Upper lobe of left lung (tissue), 6 donors: ENCODE results near the gene SLC6A13. TPM values are rescaled to one million over a fixed set of nuclear protein-coding genes. Genes with fewer than 3 reads are reported as not detected.

Experiments
- ATAC-seq, 2 donors: fragments of 200-7000 bp; cut with Tn5 transposase; one replicate each; pipeline ENCODE4 v1.9.1; 2022; ENCODE audit warnings: mild to moderate bottlenecking in 2 of 2, moderate library complexity in 2 of 2; ENCODE audit not compliant: low FRiP score in 2 of 2
- DNase-seq, 2 donors: peaks; one replicate each; pipeline ENCODE4 v3.0.0-alpha.2; 2019 to 2020
- H3K27ac ChIP-seq, 4 donors: fragments of 200-600 bp; sonication (generic); one replicate each; pipeline ENCODE4 v1.5.1; 2016 to 2019
- H3K27me3 ChIP-seq, 4 donors: fragments of 200-600 bp; sonication (generic); one replicate each; pipeline ENCODE4 v1.5.1; 2017 to 2019
- H3K36me3 ChIP-seq, 4 donors: fragments of 200-600 bp; sonication (generic); one replicate each; pipeline ENCODE4 v1.5.1; 2016 to 2019
- H3K4me1 ChIP-seq, 4 donors: fragments of 200-600 bp; sonication (generic); one replicate each; pipeline ENCODE4 v1.5.1; 2018 to 2019
- H3K4me3 ChIP-seq, 4 donors: fragments of 200-600 bp; sonication (generic); one replicate each; pipeline ENCODE4 v1.5.1; 2017 to 2019; ENCODE audit warnings: mild to moderate bottlenecking in 2 of 4, moderate library complexity in 1 of 4
- H3K9me3 ChIP-seq, 4 donors: fragments of 200-600 bp; sonication (generic); one replicate each; pipeline ENCODE4 v1.5.1; 2018 to 2019
- CTCF ChIP-seq, 6 experiments: fragments of 450-650 bp in 4 of 6; fragments of 200-600 bp in 2 of 6; sonication (generic) in 2 of 6; IDR thresholded peaks; one replicate each; pipeline ENCODE4 v1.5.1; 2016 to 2019; ENCODE audit warnings: antibody characterized with exemption in 6 of 6
- EP300 ChIP-seq, 4 donors: sonication (generic); formaldehyde crosslinking; IDR thresholded peaks; one replicate each; pipeline ENCODE4 v1.5.1; 2017; ENCODE audit warnings: antibody characterized with exemption in 4 of 4, control low read depth in 2 of 4
- POLR2A ChIP-seq, 4 donors: fragments of 450-650 bp; IDR thresholded peaks; one replicate each; pipeline ENCODE4 v1.5.1; 2016 to 2017; ENCODE audit warnings: antibody characterized with exemption in 4 of 4, mild to moderate bottlenecking in 2 of 4
- POLR2AphosphoS5 ChIP-seq, 2 donors: sonication (generic); formaldehyde crosslinking; IDR thresholded peaks; one replicate each; pipeline ENCODE4 v1.5.1; 2017; ENCODE audit warnings: antibody characterized with exemption in 2 of 2
- WGBS, 2 donors: methylation state at CpG; one replicate each; pipeline ENCODE4 v1.1.5; 2017 to 2018; 5-methylcytosine and 5-hydroxymethylcytosine counted together
- total RNA-seq, 6 donors: library from RNA; depleted of rRNA in 4 of 6; stranded (reverse); fragments of >200 nt in 4 of 6; gene quantifications; one replicate each; pipeline versions ENCODE4 v1.1.0 to v1.2.1, GENCODE V29; 2016 to 2021
- donor health status: DM: no; HTN: no; CAD: no; lungs with moderate emphysema.
- donor health status: DM: no; HTN: yes; CAD: no; lungs with severe emphysema.

The SLC6A13 gene
- total RNA-seq, 6 donors from 2014 or later, result 1.6 to 2.3 (median 2.0) TPM; not detected in 1

GRCh38 chr12:224330-224729 is 38.3 kb downstream of the SLC6A13 start:
- H3K9me3 ChIP-seq, result no peaks in the 10 kb centered on the region
- no peak overlapping the region for H3K4me3 ChIP-seq
- DNase-seq (no peak), ATAC-seq (no peak)
- H3K36me3 ChIP-seq, result no peaks in the 10 kb centered on the region
- 91 to 94% methylated on average over 8 to 9 of the region's 9 CpGs for WGBS, 2 donors
- peaks cover 0 to 2% (median 0%) of the 10 kb centered on the region in 4 donors for H3K4me1 ChIP-seq
- H3K27me3 ChIP-seq, result no peaks in the 10 kb centered on the region
- TF ChIP-seq POLR2A (IDR thresholded peaks at IDR 0.05) (no peak), CTCF (IDR thresholded peaks at IDR 0.05) (no peak), POLR2AphosphoS5 (IDR thresholded peaks at IDR 0.05) (no peak), EP300 (IDR thresholded peaks at IDR 0.05) (no peak)
- H3K27ac ChIP-seq, result no peak overlapping the region

DNA sequence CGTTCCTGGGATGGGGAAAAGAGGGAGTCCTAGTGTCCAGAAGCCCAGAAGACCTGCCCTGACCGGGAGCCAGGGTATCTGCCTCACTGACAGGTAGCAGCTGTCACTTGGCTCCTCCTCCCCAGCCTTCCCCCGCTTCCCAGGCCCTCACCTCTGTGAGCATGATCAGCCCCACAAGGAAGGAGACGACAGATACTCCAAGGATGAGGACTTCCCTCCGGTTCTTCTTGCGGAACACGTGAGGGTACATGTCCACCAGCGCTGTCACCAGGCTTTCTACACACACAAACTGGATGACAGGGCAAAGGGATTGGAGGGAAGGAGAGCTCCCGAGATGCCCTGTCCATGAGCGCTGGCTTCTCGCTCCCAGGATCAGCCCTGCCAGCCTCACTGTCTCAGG is 38.8 kb downstream of the SLC6A13 start:
- ATAC-seq, result no peak
- no peak for DNase-seq
- Histone ChIP-seq H3K4me3 (no peak overlapping the region), H3K4me1 (peaks cover 0 to 2% (median 0%) of the 10 kb centered on the region in 4 donors), H3K36me3 (no peaks in the 10 kb centered on the region), H3K9me3 (no peaks in the 10 kb centered on the region), H3K27ac (no peak overlapping the region), H3K27me3 (no peaks in the 10 kb centered on the region)
- 85 to 98% methylated on average over 6 to 11 of the region's 11 CpGs for WGBS, 2 donors
- TF ChIP-seq EP300 (IDR thresholded peaks at IDR 0.05), result no peak
- no peak for TF ChIP-seq CTCF (IDR thresholded peaks at IDR 0.05)
- TF ChIP-seq POLR2A (IDR thresholded peaks at IDR 0.05), result no peak
- no peak for TF ChIP-seq POLR2AphosphoS5 (IDR thresholded peaks at IDR 0.05)

DNA sequence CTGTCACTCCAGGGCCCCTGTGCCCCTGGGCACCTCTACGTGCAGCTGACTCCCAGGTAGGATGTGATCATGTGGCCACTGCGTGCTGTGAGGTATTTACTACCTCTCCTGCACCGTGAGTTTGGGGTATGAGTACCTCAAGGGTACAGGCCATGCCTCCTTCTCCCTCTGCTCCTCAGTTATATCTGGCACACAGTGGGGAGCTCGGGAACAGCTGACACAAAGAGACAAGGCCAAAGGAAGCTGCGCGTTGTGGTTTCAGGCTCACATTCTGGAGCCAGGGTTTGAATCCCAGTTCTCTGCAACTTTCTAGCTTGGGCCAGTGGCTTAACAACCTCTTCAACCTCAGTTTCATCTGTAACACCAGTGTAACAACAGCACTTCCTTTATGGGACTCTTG is 40.9 kb downstream of the SLC6A13 start:
- ATAC-seq, result no peak
- no peaks in the 10 kb centered on the region for H3K36me3 ChIP-seq
- no peaks in the 10 kb centered on the region for H3K9me3 ChIP-seq
- no peak for TF ChIP-seq POLR2A (IDR thresholded peaks at IDR 0.05)
- no peak for TF ChIP-seq CTCF (IDR thresholded peaks at IDR 0.05)
- TF ChIP-seq EP300 (IDR thresholded peaks at IDR 0.05), result no peak
- no peak for TF ChIP-seq POLR2AphosphoS5 (IDR thresholded peaks at IDR 0.05)
- 76 to 79% methylated on average over 6 of the region's 6 CpGs for WGBS, 2 donors
- no peak overlapping the region for H3K4me3 ChIP-seq
- H3K27ac ChIP-seq, result no peak overlapping the region
- peaks cover 0 to 2% (median 0%) of the 10 kb centered on the region in 4 donors for H3K4me1 ChIP-seq
- no peak for DNase-seq
- H3K27me3 ChIP-seq, result no peaks in the 10 kb centered on the region

GRCh38 chr12:220946-221550 is 41.6 kb downstream of the SLC6A13 start:
- H3K27me3 ChIP-seq, result no peaks in the 10 kb centered on the region
- H3K36me3 ChIP-seq, result no peaks in the 10 kb centered on the region
- H3K9me3 ChIP-seq, result no peaks in the 10 kb centered on the region
- no peak for DNase-seq
- TF ChIP-seq CTCF (IDR thresholded peaks at IDR 0.05) (no peak), POLR2A (IDR thresholded peaks at IDR 0.05) (no peak), EP300 (IDR thresholded peaks at IDR 0.05) (no peak), POLR2AphosphoS5 (IDR thresholded peaks at IDR 0.05) (no peak)
- H3K27ac ChIP-seq, result no peak overlapping the region
- no peak overlapping the region for H3K4me3 ChIP-seq
- peaks cover 0 to 2% (median 0%) of the 10 kb centered on the region in 4 donors for H3K4me1 ChIP-seq
- ATAC-seq, result no peak
- 68 to 82% methylated on average over 10 to 19 of the region's 19 CpGs for WGBS, 2 donors

DNA sequence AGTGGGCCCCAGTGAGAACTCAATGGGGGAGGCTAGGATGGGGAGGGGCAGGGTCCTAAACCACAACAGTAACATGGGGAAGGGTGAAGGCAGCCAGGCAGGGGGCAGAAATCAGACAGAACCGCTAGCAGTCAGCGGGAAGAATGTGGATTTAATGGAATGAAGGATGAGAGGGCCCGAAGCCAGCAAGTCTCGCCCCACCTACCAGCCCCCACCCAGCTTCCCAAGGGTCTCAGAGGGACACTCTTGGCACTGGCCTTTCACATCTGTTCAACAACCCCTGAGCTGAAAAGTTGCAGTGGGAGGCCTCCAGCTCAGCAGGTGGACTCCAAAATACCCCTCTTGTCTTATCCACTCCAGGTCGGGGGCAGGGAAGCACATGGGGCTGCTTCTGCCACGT is 42.1 kb downstream of the SLC6A13 start:
- no peak for TF ChIP-seq POLR2AphosphoS5 (IDR thresholded peaks at IDR 0.05)
- no peak for TF ChIP-seq POLR2A (IDR thresholded peaks at IDR 0.05)
- no peak for TF ChIP-seq EP300 (IDR thresholded peaks at IDR 0.05)
- TF ChIP-seq CTCF (IDR thresholded peaks at IDR 0.05), result no peak
- Histone ChIP-seq H3K36me3 (no peaks in the 10 kb centered on the region), H3K27ac (no peak overlapping the region), H3K27me3 (no peaks in the 10 kb centered on the region), H3K4me3 (no peak overlapping the region), H3K4me1 (peaks cover 0 to 2% (median 0%) of the 10 kb centered on the region in 4 donors), H3K9me3 (no peaks in the 10 kb centered on the region)
- no peak for ATAC-seq
- 56 to 70% methylated on average over 6 of the region's 6 CpGs for WGBS, 2 donors
- no peak for DNase-seq
